ENCODE results near the gene ANKRD11.
"Not testable (repeated sequence)": the region's sequence is repeated elsewhere in the genome, so short reads cannot be mapped to it uniquely, and the experiment has no call there.

Gene ANKRD11

DNA sequence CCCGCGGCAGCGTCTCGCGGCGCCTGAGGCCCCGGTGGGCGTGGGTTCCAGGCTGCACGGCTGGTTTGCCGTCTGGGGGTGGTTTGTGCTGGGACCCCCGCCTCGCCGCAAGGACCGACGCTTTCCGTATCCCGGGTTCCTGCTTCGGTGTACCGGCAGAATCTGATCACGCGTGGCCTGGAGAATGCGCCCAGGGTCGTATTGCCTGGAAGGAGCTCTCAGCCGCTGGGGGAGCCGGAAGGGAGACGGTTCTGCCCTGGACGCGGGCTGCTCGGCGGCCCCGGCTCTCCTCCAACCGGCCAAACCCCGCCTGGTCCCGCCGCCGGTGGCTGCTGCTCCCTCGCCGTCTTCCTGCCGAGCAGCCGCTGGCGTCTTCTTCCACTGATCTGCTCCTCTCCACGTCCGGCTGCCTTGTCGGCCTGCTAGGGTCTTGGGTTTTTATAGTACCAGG, 233.1 kb downstream of the ANKRD11 start:
- H3K4me3 ChIP-seq (ENCODE audit: low read length): peak overlapping the region; percentile 15
- TF ChIP-seq, protein P1, sequence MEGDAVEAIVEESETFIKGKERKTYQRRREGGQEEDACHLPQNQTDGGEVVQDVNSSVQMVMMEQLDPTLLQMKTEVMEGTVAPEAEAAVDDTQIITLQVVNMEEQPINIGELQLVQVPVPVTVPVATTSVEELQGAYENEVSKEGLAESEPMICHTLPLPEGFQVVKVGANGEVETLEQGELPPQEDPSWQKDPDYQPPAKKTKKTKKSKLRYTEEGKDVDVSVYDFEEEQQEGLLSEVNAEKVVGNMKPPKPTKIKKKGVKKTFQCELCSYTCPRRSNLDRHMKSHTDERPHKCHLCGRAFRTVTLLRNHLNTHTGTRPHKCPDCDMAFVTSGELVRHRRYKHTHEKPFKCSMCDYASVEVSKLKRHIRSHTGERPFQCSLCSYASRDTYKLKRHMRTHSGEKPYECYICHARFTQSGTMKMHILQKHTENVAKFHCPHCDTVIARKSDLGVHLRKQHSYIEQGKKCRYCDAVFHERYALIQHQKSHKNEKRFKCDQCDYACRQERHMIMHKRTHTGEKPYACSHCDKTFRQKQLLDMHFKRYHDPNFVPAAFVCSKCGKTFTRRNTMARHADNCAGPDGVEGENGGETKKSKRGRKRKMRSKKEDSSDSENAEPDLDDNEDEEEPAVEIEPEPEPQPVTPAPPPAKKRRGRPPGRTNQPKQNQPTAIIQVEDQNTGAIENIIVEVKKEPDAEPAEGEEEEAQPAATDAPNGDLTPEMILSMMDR (IDR thresholded peaks at IDR 0.05; ENCODE audit: insufficient read depth, low read depth, low read length, missing control alignments): no peak
- DNase-seq (ENCODE audit: low read depth): no peak

DNA sequence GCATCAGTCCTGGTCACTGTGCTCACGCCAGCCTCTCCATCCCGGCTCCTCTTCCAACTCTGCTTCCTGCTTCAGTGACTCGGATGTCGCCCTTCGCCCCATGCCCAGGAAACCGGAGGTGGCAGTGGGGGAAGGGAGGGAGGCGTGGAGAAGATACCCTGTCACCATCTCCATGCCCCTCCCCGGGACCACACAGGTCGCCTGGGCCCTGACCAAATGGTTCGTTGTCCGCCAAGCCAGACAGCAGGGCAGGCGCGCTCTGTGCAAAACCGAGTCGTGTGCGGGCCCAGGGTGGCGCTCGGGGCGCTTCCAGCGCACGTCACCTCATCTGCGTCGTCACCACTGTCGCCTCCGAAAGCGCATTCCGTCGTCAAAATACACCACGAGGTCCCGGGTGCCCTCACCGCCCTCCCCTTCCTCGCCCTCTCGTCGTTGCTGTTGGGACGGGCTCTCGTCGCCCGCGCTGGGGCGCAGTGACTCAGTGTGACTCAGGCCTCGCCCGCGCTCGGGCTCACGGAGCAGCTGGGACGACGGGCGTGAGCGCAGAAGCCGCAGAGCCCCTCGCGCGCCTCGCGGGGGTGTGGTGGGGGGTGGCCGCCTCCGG, 233.6 kb downstream of the ANKRD11 start:
- TF ChIP-seq, protein P1 (IDR thresholded peaks at IDR 0.05; ENCODE audit: insufficient read depth, low read depth, low read length, missing control alignments): no peak
- H3K4me3 ChIP-seq (ENCODE audit: low read length): peak overlapping the region; percentile 11
- DNase-seq (ENCODE audit: low read depth): peak; percentile 69

DNA sequence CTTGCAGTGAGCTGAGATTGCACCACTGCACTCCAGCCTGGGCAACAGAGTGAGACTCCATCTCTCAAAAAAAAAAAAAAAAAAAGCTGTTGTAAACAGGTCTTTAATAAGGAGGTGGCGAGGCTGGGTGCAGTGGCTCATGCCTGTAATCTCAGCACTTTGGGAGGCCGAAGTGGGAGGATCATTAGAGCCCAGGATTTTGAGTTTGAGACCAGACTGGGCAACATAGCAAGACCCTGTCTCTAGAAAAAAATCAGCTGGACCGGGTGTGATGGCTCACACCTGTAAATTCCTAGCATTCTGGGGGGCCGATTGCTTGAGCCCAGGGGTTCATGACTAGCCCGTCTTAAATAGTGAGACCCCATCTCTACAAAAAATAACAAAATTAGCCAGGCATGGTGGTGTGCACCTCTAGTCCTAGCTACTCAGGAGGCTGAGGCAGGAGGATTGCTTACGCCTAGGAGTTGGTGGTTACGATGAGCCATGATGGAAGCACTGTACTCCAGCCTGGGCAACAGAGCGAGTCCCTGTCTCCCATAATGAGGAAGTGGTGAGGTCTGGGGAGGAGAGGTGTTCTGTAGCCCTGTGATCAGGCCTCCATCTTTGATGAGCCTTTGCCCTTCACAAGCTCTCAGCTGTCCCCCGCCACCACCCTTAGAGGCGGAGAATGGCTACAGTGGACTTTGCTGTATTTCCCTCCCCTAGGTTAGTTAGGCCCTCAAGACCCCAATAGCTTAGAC, 236.6 kb downstream of the ANKRD11 start:
- TF ChIP-seq, protein P1 (IDR thresholded peaks at IDR 0.05; ENCODE audit: insufficient read depth, low read depth, low read length, missing control alignments): no peak
- H3K4me3 ChIP-seq (ENCODE audit: low read length): no peak overlapping the region
- DNase-seq (ENCODE audit: low read depth): no peak

DNA sequence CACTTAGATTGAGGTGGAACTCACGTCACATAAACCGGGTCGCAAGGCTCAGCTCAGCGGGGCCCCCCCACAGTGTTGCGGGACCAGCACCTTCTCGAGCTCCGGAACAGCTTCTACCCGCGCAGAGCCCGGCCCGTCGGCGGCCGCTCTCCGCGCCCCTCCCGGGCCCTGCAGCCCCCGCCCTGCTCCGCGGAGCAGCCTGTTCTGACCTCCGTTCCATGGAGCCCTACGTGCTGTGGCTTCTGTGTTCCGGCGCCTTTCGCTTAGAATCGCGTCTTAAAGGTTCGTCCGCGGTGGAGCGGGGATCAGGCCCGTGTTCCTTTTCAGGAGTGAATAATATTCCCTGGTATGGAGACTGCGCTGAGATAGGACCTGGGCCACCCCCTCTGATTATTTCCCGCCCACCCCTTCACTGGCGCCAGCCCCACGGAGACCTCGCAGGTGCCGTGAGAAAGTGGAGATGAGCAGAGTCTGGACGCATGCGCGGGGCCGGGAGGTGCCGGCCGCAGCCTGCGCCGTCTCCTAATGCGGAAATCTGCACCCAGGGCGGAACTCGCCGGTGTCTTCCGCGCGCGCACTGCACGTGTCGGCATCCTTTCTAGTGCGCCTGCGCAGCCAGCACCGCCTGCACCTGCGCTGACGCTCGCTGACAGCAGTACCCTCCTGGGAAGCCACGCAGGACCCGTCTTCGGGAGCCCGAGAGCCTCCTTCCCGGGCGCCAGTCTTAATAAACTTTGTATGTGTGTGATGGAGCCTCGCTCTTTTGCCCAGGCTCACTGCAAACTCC, 242.0 kb downstream of the ANKRD11 start:
- H3K4me3 ChIP-seq (ENCODE audit: low read length): peak overlapping the region; percentile 35
- DNase-seq (ENCODE audit: low read depth): no peak
- TF ChIP-seq, protein P1 (IDR thresholded peaks at IDR 0.05; ENCODE audit: insufficient read depth, low read depth, low read length, missing control alignments): no peak

DNA sequence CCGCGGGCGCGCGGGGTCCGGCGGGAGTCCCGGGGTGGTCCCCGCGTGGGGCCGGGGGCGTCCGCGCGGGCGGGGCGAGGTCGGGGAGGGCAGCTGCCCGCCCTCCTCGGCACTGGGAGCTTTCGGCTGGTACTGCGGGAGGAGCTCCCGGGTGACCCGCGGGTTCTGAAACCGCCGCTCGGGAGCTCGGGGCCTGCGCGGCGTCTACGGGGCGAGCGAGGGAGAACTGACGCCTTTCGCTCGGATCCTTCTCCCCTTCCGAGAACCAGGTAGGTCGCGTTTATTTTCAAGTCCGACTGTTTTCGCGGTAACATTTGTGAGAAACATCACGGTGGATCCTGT, 242.7 kb downstream of the ANKRD11 start:
- DNase-seq (ENCODE audit: low read depth): not testable (repeated sequence)
- peak overlapping the region; percentile 35 for H3K4me3 ChIP-seq (ENCODE audit: low read length)

DNA sequence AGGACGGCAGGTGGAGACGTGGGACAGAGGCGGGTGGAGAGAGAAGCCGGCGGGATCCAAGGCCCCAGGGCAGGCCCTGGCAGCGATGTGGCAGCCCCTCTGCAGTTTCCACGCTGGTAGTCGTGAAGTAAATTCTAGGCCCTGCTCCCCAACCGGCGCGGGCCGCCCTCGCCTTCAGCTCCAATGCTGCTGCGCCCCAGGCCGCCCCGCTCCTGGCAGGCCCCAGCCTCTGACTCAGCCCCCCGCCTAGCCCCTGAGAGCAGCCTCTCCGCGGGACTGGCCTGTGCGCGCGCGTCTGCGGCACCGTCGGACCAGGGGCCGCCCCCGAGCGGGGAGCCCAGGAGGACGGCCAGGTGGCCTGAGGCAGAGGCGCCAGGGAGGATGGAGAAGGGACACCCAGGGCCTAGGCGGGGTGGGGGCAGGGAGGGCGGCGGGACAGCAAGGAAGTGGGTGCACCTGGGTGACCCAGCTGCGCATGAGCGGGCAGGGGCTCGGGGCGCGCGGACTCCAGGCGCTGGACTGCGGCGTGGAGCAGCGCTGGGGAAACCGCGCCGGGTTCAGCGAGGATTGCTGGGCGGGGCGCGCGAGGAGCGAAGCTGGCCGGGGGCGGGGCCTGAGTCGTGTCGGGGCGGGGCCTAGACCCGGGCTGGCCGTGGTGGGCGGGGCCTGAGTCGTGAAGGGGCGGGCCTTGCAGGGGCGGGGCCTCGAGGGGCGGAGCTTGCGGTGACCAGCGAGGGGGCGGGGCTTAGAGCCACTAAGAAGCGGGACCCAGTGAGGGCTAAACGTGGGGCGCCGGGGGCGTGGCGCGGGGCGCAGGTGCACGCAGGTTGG, 243.2 kb downstream of the ANKRD11 start:
- H3K4me3 ChIP-seq (ENCODE audit: low read length): peak overlapping the region; percentile 40
- peak; percentile 88 for DNase-seq (ENCODE audit: low read depth)
- TF ChIP-seq, protein P1 (IDR thresholded peaks at IDR 0.05; ENCODE audit: insufficient read depth, low read depth, low read length, missing control alignments): no peak
